SHP77 treated with DMSO at 0.1 percent for 48 hours (cell line): ENCODE data around the gene JPH2.
"Not testable (repeated sequence)": the region's sequence is repeated elsewhere in the genome, so short reads cannot be mapped to it uniquely, and the experiment has no call there.

Experiments
- DNase-seq: peaks from one replicate; lab custom pipeline; 2025; lab: John Stamatoyannopoulos, UW

JPH2 gene

DNA sequence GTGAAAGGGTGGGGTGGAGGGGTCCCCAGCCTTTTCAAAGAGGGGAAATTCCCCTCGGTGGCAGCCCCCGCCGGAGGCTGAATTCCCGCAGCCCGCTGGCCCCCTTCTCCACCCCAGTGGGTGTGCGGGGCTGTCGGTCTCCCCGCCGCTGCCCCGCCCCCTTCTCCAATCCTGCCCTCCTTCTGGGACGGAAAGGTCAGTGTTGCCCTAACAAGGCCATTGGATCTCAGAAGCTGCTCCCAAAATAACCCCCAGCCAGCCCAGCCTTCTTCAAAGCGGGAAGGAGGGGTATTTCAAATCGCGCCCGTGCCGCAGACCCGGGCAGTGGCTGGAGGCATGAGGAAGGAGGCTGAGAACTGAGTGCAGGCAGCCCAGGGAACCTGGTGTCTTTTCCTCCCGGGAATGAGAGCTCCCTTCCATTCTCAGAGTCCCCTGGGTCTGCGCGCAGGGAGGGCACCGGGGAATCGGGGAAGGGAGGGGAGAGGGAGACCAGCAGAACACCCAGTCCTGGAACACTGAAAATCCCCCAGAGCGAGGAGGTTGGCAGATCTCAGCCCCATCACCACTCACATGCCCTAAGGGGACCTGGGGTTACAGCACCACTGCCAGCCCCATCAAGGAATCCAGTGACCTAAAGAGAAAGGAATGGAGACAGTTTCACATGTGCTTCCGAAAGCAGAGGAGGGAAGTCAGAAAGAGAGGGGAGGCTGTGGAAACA lies at the start of gene JPH2:
Gene JPH2 (minus strand): TSS at position 135 of the 718 bp plus-strand sequence. CDS start 483 bp downstream, outside the sequence.
- DNase-seq = no peak

DNA sequence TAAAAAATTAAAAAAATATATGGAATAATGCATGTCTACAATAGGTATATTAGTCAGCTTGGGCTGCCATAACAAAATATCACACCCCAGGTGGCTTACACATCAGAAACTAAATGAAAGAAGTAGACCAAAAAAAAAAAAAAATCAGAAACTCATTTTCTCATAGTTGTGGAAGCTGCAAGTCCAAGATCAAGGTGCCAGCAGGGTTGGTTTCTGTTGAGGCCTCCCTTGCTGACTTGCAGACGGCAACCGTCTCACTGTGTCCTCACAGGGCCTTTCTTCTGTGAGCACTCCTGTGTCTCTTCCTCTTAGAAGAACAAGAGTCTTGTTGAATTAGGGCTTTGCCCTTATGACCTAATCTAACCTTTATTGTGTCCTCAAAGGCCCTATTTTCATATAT lies 48.7 kb upstream of the JPH2 start:
- no peak for DNase-seq

DNA sequence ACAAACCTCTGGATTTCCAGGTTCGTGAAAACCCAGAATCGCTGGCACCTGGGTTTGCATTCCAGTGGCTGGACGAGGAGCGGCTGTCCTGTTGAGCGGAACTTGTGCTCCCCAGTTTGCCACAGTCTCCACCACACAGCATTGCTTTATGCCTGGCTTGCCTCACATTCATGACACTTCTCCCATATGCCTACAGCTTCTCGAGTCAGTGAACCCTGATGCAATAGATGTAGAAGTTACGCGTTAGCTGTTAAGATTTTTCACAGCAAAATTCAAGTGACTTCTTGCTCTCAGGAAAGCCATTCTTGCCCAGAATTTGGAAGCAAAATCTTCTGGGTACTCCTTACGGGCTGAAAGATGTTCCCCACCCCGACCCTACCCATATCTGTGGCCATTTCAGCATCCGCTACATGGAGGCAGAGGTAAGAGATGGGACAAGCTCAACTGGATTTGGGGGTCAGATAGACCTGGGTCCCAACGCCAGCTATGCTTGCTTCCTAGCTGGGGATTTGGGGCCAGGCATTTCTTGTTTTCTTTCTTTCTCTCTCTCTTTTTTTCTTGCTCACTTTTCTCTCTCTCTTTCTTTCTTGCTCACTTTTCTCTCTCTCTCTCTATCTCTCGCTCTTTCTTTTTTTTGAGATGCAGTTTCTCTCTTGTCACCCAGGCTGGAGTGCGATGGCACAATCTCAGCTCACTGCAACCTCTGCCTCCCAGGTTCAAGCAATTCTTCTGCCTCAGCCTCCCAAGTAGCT lies 47.8 kb upstream of the JPH2 start:
- no peak for DNase-seq

DNA sequence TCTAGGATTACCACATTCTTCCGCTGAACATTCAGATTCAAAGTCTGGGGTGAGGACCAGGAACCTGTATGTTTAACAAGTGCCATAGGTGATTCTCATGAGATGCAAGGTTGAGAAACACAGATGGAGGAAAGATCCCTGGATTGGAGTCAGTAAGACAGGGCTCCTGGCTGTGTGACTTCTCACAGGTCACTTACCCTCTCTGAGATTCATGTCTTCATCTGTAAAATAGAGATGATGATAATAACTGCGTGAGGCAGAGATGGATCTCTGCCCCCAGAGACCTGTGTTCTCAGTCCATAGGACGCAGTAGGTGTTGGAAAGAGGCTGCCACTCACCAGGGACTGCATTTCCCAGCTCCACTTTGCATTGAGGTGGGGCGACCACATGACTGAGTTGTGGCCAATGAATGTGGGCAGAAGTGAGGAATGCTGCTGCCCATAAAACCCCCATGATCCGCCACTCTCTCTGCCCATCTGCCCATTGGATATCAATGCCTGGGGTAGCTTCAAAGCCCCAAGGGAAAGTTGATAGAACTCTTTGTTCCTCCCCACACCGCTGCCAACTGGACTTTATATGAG lies 46.5 kb upstream of the JPH2 start:
- no peak for DNase-seq

- not testable (repeated sequence) for DNase-seq
Measured at GRCh38 chr20:44232469-44232856, 45.5 kb upstream of the JPH2 start.

DNA sequence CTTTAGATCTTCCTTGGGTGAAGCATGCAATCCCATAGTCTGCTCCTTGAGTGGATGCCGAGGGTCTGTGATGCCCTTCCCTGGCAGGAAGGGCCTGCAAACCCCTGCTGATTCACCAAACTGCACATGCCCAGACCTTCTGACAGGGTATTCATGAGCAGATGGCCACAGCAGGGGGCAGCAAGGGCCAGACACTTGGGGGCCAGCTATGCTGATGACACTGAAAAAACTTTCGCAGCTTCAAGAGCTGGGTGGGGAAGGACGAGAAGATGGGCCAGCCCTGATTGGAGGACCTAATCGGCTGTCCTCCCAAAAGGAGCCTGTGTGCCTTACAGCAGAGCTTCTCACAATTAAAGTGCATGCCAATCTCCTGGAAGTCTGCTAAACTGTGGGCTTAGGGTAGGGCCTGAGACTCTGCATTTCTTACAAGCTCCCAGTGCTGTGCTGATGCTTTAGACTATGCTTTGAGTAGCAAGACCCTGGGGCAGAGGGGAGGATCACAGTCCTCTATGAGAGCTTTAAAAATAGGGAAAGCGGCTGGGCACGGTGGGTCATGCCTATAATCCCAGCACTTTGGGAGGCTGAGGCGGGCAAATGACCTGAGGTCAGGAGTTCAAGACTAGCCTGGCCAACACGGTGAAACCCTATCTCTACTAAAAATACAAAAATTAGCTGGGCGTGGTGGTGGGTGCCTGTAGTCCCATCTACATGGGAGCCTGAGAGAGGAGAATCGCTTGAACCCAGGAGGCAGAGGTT lies 44.9 kb upstream of the JPH2 start:
- DNase-seq = no peak

DNA sequence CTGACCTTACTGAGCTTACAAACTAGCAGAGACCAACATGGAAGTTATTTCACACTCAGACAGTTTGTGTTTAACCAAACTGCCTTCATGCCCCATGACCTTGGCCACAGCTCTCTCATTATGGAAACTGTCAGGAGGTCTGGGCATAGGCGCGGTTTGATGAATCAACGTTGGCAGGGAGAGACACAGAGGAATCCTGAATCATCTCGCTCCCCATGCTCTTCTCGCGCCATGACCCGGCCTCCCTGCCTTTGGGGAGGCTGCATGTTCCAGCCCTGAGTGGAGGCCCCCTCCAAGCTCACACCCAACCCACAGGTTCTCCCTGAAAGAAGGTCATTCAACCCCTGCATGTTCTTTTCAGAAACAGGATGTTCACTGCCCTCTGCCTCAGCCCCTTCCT lies 44.2 kb upstream of the JPH2 start:
- no peak for DNase-seq

DNA sequence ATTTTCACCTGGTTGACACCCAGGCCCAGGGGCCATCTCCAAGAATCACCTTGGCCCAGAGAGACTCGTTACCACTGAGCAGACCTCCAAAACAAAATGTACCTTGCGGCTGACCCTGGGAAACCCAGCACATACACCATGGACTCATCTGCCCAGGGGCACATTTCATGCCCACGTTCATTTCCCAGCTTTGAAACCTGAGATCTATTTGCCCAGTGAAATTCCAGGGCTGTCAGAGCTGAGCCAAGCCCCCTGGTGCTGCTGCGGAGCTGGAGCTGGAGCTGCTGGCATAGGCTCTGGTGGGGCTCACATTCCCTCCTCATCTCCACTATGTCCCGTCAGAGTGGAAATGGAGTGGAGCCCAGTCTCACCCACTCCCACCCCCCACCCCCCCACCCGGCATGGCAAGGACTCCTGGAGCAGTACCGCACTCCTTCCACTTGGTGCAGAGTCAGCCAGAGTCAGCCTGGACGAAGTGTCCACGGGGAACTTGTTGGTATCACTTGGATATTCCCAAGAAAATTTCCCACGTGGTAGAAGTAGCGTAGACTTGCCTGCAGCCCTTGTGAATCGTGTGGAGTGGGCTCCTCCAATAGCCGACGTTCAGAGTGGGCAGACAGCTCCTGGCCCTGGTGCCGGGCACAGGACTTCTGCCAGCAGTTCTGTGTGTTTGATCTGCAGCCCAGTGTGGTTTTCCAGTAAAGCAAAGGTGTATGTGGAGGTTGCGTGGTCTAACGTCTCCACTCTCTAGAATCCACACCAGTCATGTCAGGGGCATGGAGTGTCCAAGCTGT lies 41.7 kb upstream of the JPH2 start:
- no peak for DNase-seq

GRCh38 chr20:44224637-44225036 lies 37.6 kb upstream of the JPH2 start:
- no peak for DNase-seq

DNA sequence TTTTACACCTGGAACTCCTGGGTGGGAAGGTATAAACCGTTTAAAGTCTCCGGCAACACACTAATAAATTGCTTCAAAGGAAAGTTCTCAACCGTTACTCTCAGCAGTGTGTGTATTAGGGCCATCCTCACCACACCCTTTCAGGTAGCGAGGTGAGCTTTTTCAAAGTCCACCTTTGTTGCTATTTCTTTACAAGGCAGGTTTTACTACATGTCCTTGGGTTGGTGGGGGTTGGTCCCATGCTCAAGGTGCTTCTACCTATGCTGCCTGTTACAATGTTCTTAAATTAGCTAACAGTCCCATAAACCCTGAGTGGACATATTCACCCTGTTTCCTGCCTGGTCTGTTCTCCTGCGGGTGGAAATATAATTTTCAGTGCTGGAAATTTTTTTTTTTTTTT lies 36.7 kb upstream of the JPH2 start:
- no peak for DNase-seq

GRCh38 chr20:44222633-44223368 lies 35.8 kb upstream of the JPH2 start:
- no peak for DNase-seq

GRCh38 chr20:44222027-44222426 lies 35.0 kb upstream of the JPH2 start:
- no peak for DNase-seq

GRCh38 chr20:44221368-44221954 lies 34.5 kb upstream of the JPH2 start:
- no peak for DNase-seq

DNA sequence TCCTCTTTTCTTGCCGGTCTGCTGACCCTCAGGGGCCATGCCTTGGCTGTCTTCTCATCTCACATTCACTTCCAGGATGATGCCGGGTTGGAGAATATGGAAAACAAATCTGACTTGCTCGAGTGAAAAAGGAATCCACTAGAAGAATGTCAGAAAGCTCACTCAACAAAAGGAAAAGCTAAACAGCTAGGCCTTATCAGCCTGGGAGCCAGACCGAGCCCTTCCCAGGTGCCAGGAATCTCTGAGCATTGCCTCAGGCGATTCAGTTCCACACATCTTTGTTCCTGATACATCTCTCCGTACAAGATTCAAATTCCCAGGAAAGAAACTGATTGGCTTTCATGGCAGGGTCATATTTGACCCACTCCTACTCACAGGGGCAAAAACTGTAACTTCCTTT lies 32.8 kb upstream of the JPH2 start:
- DNase-seq = no peak

GRCh38 chr20:44219170-44219730 lies 32.3 kb upstream of the JPH2 start:
- no peak for DNase-seq

- DNase-seq = no peak
Measured at GRCh38 chr20:44218446-44218845, 31.5 kb upstream of the JPH2 start.

DNA sequence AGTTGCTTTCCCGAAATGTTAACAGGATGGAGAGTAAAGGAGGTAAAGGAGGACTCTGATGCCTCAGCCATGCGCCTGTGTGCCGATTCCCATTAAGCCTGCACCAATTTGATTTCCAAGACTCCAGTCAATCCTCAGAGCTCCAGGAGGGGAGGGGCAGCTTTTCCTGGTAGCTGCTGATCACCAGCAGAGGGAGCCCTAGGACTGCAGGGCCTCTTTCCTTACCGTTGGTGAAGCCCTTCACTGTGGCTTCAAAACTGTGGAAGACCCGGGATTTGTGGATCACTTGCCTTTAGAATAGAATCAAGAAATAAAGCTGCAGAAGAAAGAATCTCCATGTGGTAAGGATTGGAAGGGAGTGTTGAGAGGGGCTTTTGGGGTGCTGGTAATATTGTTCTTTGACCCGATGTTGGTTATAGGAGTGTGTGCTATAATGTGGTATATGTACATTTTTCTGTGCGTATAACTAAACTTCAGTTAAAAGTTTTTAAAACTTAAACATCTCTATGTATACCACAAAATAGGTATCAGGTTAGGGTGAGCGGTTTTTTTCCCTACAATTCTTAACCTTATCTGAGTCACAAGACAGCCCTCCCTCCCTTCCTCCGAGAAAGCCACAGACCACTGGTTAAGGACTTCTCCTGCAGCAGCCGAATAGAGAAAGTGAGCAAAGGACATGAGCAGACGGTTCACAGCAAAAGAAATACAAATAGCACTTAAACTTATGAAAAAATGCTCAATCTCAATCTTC lies 30.5 kb upstream of the JPH2 start:
- peak; percentile 40 for DNase-seq

DNA sequence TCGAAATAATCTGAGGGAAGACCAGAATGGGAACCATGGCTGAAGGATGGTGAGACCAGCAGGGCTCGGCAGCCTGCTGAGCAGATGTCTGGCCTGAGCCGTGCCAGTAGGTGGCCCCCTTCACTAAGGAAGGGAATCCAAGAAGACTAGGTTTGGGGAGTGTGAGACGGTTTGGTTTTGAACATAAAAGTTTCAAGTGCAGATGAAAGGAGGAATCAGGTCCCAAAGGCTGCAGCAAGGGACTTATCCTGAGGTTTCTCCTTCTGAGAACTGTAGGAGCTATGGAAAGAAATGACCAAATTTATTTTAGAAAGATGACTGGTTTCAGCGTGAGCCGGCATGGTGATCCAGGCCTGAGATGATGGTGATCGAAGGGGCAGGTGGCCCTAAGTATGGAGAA lies 28.1 kb upstream of the JPH2 start:
- DNase-seq = peak; percentile 22

DNA sequence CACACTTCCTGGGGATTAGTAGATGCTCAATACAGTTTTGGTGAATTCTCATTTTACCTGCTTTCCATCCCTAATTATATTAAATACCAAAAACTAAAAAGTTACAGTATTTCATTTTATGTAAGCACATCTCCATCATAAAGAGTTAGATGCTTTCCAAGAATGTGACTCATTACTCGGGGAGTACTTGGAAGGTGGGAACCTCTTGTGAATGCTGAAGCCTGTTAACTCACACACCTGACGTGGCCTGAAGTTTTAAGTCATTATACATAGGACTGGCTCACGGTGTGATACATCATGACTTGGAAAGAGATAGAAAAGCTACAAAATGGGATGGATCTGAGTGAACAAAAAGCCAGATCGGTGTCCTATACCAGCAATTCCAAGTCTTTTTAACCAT lies 25.8 kb upstream of the JPH2 start:
- DNase-seq = no peak
